Fibroblast of lung (primary cell): Measurements from ENCODE around the gene TNPO3.

Source experiments
- EZH2 ChIP-seq: IDR thresholded peaks from 2 replicates; pipeline ENCODE4 v1.5.1; 2012; ENCODE audit warnings: low read length, control low read depth, mild to moderate bottlenecking; ENCODE audit errors: missing control alignments
- TF ChIP-seq, protein P1 (sequence below), 2 donors: IDR thresholded peaks in 1 of 2; conservative IDR thresholded peaks in 1 of 2; 1 replicate in 1 of 2; 2 replicates in 1 of 2; pipeline ENCODE4 v1.5.1; 2011 to 2012; ENCODE audit warnings: low read length in 2 of 2, control low read depth in 1 of 2, inconsistent platforms in 1 of 2, low read depth in 1 of 2, mild to moderate bottlenecking in 1 of 2

DNA sequence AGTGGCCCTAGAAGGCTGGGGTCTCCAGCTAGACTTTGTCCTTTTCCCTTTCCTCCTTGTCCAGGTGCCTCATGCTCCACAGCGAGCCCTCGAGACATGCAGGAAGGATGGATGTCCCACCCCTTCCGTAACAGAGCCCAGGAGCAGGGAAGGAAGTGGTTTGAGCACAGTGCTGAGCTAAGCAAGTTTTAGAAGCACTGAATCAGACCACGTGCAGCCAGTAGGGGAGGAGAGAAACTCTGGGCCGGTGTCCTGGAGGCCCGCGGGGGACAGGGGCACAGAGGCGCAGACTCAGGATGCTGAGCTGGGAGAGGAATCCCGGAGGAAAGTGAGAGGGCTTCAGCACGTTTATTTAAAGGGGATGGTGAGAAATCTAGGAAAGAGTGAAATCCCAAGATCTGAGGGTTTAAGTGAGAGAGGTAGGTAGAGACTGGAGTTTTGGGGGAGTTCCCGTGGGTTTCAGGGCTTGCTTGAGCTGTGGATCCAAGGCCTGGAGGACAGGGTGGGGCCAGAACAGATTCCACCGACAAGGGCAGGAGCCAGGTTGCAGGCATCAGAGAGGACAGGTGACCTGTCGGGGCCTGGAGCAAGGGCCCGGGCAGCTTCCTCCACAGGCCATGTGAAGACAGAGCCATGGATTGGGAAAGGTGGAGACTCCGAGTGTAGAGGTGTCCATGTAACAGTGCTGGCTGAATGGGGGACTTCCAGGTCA, 121.6 kb downstream of the TNPO3 start:
- TF ChIP-seq, protein P1, sequence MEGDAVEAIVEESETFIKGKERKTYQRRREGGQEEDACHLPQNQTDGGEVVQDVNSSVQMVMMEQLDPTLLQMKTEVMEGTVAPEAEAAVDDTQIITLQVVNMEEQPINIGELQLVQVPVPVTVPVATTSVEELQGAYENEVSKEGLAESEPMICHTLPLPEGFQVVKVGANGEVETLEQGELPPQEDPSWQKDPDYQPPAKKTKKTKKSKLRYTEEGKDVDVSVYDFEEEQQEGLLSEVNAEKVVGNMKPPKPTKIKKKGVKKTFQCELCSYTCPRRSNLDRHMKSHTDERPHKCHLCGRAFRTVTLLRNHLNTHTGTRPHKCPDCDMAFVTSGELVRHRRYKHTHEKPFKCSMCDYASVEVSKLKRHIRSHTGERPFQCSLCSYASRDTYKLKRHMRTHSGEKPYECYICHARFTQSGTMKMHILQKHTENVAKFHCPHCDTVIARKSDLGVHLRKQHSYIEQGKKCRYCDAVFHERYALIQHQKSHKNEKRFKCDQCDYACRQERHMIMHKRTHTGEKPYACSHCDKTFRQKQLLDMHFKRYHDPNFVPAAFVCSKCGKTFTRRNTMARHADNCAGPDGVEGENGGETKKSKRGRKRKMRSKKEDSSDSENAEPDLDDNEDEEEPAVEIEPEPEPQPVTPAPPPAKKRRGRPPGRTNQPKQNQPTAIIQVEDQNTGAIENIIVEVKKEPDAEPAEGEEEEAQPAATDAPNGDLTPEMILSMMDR (conservative IDR thresholded peaks at IDR 0.05 in 1 of 2, IDR thresholded peaks at IDR 0.05 in 1 of 2; ENCODE audit: low read depth in 1 of 2, low read length in 2 of 2) = no peak
- TF ChIP-seq EZH2 = no peak
